H9 (cell line): Measurements from ENCODE around the gene MEF2A. TPM values are rescaled to one million over a fixed set of nuclear protein-coding genes. Genes with fewer than 3 reads are reported as not detected.

Source experiments
- DNase-seq: peaks from one replicate; pipeline ENCODE4 v3.0.0-alpha.2; 2017
- H2AFZ ChIP-seq: one replicate; pipeline ENCODE4 v1.6.1; 2013; ENCODE audit warnings: mild to moderate bottlenecking, low read length, control low read depth, moderate library complexity
- H2AK5ac ChIP-seq: 2 replicates; pipeline ENCODE4 v1.6.1; 2013; ENCODE audit warnings: low read length, control low read depth, mixed read lengths; ENCODE audit not compliant: insufficient read length
- H2BK120ac ChIP-seq: one replicate; pipeline ENCODE4 v1.6.1; 2013; ENCODE audit warnings: low read depth, mild to moderate bottlenecking, low read length, control low read depth, inconsistent platforms; ENCODE audit not compliant: poor library complexity, severe bottlenecking
- H2BK12ac ChIP-seq: 2 replicates; pipeline ENCODE4 v1.6.1; 2013; ENCODE audit warnings: low read length, control low read depth, mixed read lengths, low read depth; ENCODE audit not compliant: insufficient read length
- H2BK15ac ChIP-seq: 2 replicates; pipeline ENCODE4 v1.6.1; 2013; ENCODE audit warnings: low read depth, low read length, control low read depth
- H2BK20ac ChIP-seq: one replicate; pipeline ENCODE4 v1.6.1; 2013; ENCODE audit warnings: low read depth, mild to moderate bottlenecking, low read length, control low read depth, inconsistent platforms; ENCODE audit not compliant: poor library complexity, severe bottlenecking
- H2BK5ac ChIP-seq: 2 replicates; pipeline ENCODE4 v1.6.1; 2013; ENCODE audit warnings: low read length, control low read depth, mixed read lengths; ENCODE audit not compliant: insufficient read length
- H3K14ac ChIP-seq: 2 replicates; pipeline ENCODE4 v1.6.1; 2013; ENCODE audit warnings: low read length, control low read depth; ENCODE audit not compliant: insufficient read depth
- H3K18ac ChIP-seq: 2 replicates; pipeline ENCODE4 v1.6.1; 2013; ENCODE audit warnings: low read depth, mild to moderate bottlenecking, mixed read lengths, low read length, control low read depth; ENCODE audit not compliant: insufficient read length
- H3K23ac ChIP-seq: 2 replicates; pipeline ENCODE4 v1.6.1; 2013; ENCODE audit warnings: low read length, control low read depth, mixed read lengths, low read depth; ENCODE audit not compliant: insufficient read length
- H3K23me2 ChIP-seq: 2 replicates; pipeline ENCODE4 v1.6.1; 2013; ENCODE audit warnings: low read depth, mild to moderate bottlenecking, mixed read lengths, low read length, control low read depth; ENCODE audit not compliant: insufficient read length, poor library complexity, severe bottlenecking
- H3K27ac ChIP-seq: 2 replicates; pipeline ENCODE4 v1.5.1; 2013; ENCODE audit warnings: low read length, control low read depth, mixed read lengths, low read depth; ENCODE audit not compliant: insufficient read length
- H3K27me3 ChIP-seq: 2 replicates; pipeline ENCODE4 v1.6.1; 2013; ENCODE audit warnings: low read length, control low read depth, inconsistent platforms; ENCODE audit not compliant: insufficient read depth
- H3K4ac ChIP-seq: 2 replicates; pipeline ENCODE4 v1.6.1; 2013; ENCODE audit warnings: low read depth, mild to moderate bottlenecking, control low read depth, inconsistent platforms, low read length, moderate library complexity
- H3K4me1 ChIP-seq: 2 replicates; pipeline ENCODE4 v1.6.1; 2013; ENCODE audit warnings: low read length, control low read depth, inconsistent platforms; ENCODE audit not compliant: insufficient read depth
- H3K4me2 ChIP-seq: 2 replicates; pipeline ENCODE4 v1.6.1; 2013; ENCODE audit warnings: low read length, control low read depth, mixed read lengths; ENCODE audit not compliant: insufficient read length, insufficient read depth
- H3K56ac ChIP-seq: 2 replicates; pipeline ENCODE4 v1.6.1; 2013; ENCODE audit warnings: low read depth, mild to moderate bottlenecking, mixed read lengths, low read length, control low read depth; ENCODE audit not compliant: insufficient read length
- H3K79me1 ChIP-seq: 2 replicates; pipeline ENCODE4 v1.6.1; 2013; ENCODE audit warnings: low read depth, mild to moderate bottlenecking, moderate library complexity, low read length, control low read depth, inconsistent platforms; ENCODE audit not compliant: insufficient read depth, poor library complexity, severe bottlenecking
- H3K79me2 ChIP-seq: 2 replicates; pipeline ENCODE4 v1.6.1; 2013; ENCODE audit warnings: low read length, control low read depth, inconsistent platforms; ENCODE audit not compliant: insufficient read depth
- H3K9ac ChIP-seq: 2 replicates; pipeline ENCODE4 v1.6.1; 2013; ENCODE audit warnings: low read length, control low read depth, mixed read lengths; ENCODE audit not compliant: insufficient read length; ENCODE audit errors: extremely low read depth
- H3K9me3 ChIP-seq: one replicate; pipeline ENCODE4 v1.6.1; 2013; ENCODE audit warnings: low read depth, low read length, inconsistent platforms; ENCODE audit not compliant: control insufficient read depth
- H3T11ph ChIP-seq: one replicate; pipeline ENCODE4 v1.6.1; 2013; ENCODE audit warnings: mild to moderate bottlenecking, low read length, control low read depth, inconsistent platforms
- H4K20me1 ChIP-seq: one replicate; pipeline ENCODE4 v1.6.1; 2013; ENCODE audit not compliant: control insufficient read depth, insufficient read length, insufficient read depth
- H4K5ac ChIP-seq: 2 replicates; pipeline ENCODE4 v1.6.1; 2013; ENCODE audit warnings: low read depth, mild to moderate bottlenecking, mixed read lengths, low read length, control low read depth; ENCODE audit not compliant: insufficient read length
- H4K8ac ChIP-seq: replicated peaks from 2 replicates; pipeline ENCODE4 v1.6.1; 2013; ENCODE audit warnings: low read length, control low read depth, mixed read lengths, low read depth; ENCODE audit not compliant: insufficient read length
- H4K91ac ChIP-seq: 2 replicates; pipeline ENCODE4 v1.6.1; 2013; ENCODE audit warnings: low read depth, mild to moderate bottlenecking, moderate library complexity, mixed read lengths, low read length, control low read depth; ENCODE audit not compliant: insufficient read length
- H3K27ac Mint-ChIP-seq, 3 experiments: 2 replicates in 2 of 3; 3 replicates in 1 of 3; pipeline ENCODE4 v1.8.0; 2020 to 2021; ENCODE audit warnings: mixed read lengths in 3 of 3, mild to moderate bottlenecking in 1 of 3, moderate library complexity in 1 of 3
- H3K27me3 Mint-ChIP-seq: 2 replicates; pipeline ENCODE4 v1.8.0; 2021; ENCODE audit warnings: low read depth, mild to moderate bottlenecking, moderate library complexity, mixed read lengths
- H3K36me3 Mint-ChIP-seq, 3 experiments: 2 replicates in 2 of 3; 3 replicates in 1 of 3; pipeline ENCODE4 v1.8.0; 2020 to 2021; ENCODE audit warnings: low read depth in 3 of 3, mixed read lengths in 3 of 3; ENCODE audit not compliant: insufficient read depth in 1 of 3
- H3K4me1 Mint-ChIP-seq, 2 experiments: 2 replicates each; pipeline ENCODE4 v1.8.0; 2020; ENCODE audit warnings: mixed read lengths in 2 of 2
- H3K4me3 Mint-ChIP-seq, 2 experiments: 2 replicates in 1 of 2; 3 replicates in 1 of 2; pipeline ENCODE4 v1.8.0; 2020 to 2021; ENCODE audit warnings: mild to moderate bottlenecking in 2 of 2, mixed read lengths in 2 of 2, moderate library complexity in 1 of 2
- H3K9me3 Mint-ChIP-seq, 2 experiments: 2 replicates in 1 of 2; 3 replicates in 1 of 2; pipeline ENCODE4 v1.8.0; 2020; ENCODE audit warnings: mild to moderate bottlenecking in 2 of 2, mixed read lengths in 2 of 2, moderate library complexity in 1 of 2
- WGBS: extraction: QIAGEN DNeasy Blood & Tissue Kit; methylation state at CpG from one replicate; pipeline ENCODE4 v1.1.7; 2013; ENCODE audit warnings: missing lambda C conversion rate, low lambda C conversion rate, mixed read lengths; ENCODE audit not compliant: insufficient read length; ENCODE audit errors: extremely low coverage; 5-methylcytosine and 5-hydroxymethylcytosine counted together
- total RNA-seq: library from RNA; stranded (reverse); gene quantifications from 2 replicates; pipeline ENCODE4 v1.2.1, GENCODE V29; 2021
- TF ChIP-seq, protein P1 (sequence below): fragments of 200-600 bp; sonication (generic); conservative IDR thresholded peaks from 3 replicates; pipeline ENCODE4 v1.8.0; 2021; ENCODE audit warnings: antibody characterized with exemption, mild to moderate bottlenecking

MEF2A gene
- total RNA-seq, 1 experiment from 2014 or later: 20.7 TPM

DNA sequence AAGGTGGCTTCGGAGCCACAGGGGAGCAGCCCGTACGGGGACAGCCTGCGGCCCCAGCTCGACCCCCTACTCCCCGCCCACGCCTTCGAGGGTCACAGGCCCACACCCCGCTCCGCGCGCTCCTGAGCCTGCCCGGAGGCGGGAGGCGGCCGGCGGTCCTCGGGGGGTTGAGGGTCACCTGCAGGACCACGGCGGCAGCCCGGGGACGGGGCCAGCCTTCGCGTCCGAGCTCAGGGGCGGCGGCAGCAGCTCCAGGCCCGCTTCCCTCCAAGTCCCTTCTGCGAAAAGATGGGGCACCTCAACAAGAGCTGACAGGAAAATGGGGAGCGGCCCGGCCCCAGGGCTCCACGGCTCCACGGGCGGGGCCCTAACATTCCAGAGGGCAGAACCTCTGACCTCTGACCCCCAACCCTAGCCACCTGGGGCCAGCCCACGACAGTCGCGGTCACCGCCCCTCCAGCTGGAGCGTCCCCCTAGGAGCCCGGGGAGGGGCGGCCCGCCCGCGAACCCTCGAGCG, 167.0 kb downstream of the MEF2A start:
- Histone ChIP-seq H3K4me2 (peak overlapping the region; percentile 92), H3K79me1 (no peaks in the 10 kb centered on the region), H3K4me1 (no peaks in the 10 kb centered on the region), H3K4ac (no peak overlapping the region), H2BK20ac (no peak overlapping the region), H3K18ac (peak overlapping the region; percentile 80), H2BK12ac (no peak overlapping the region), H3K23me2 (peaks cover 16% of the 10 kb centered on the region), H3K79me2 (no peaks in the 10 kb centered on the region), H3K56ac (no peak overlapping the region), H3K23ac (no peak overlapping the region), H3K27ac (no peak overlapping the region), H2BK120ac (no peak overlapping the region), H4K5ac (no peak overlapping the region), H2AK5ac (no peak overlapping the region), H2AFZ (no peak overlapping the region), H3T11ph (no peak overlapping the region), H2BK5ac (no peak overlapping the region), H3K14ac (peak overlapping the region; percentile 69; the same call in 1 of the 2 replicates), H2BK15ac (no peak overlapping the region; the same call in 1 of the 2 replicates), H4K91ac (no peak overlapping the region), H3K27me3 (no peaks in the 10 kb centered on the region), H3K9me3 (no peaks in the 10 kb centered on the region), H3K9ac (no peak overlapping the region), H4K8ac (no peak overlapping the region), H4K20me1 (no peaks in the 10 kb centered on the region)
- Mint-ChIP-seq H3K27ac (no peak overlapping the region; a peak in 1 of 7 replicates), H3K36me3 (peaks cover 3 to 18% (median 4%) of the 10 kb centered on the region in 3 experiments; a peak in 4 of 7 replicates), H3K4me1 (peaks cover 24 to 32% of the 10 kb centered on the region in 2 experiments), H3K27me3 (peaks cover 11% of the 10 kb centered on the region), H3K4me3 (peak overlapping the region; percentile 68 to 87), H3K9me3 (no peaks in the 10 kb centered on the region)
- no CpG with 5 or more reads among the region's 46 CpGs for WGBS
- TF ChIP-seq, protein P1, sequence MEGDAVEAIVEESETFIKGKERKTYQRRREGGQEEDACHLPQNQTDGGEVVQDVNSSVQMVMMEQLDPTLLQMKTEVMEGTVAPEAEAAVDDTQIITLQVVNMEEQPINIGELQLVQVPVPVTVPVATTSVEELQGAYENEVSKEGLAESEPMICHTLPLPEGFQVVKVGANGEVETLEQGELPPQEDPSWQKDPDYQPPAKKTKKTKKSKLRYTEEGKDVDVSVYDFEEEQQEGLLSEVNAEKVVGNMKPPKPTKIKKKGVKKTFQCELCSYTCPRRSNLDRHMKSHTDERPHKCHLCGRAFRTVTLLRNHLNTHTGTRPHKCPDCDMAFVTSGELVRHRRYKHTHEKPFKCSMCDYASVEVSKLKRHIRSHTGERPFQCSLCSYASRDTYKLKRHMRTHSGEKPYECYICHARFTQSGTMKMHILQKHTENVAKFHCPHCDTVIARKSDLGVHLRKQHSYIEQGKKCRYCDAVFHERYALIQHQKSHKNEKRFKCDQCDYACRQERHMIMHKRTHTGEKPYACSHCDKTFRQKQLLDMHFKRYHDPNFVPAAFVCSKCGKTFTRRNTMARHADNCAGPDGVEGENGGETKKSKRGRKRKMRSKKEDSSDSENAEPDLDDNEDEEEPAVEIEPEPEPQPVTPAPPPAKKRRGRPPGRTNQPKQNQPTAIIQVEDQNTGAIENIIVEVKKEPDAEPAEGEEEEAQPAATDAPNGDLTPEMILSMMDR: no peak
- no peak for DNase-seq
